Prostate gland (tissue), 2 donors: Measurements from ENCODE around the gene CCDC92. TPM values are rescaled to one million over a fixed set of nuclear protein-coding genes. Genes with fewer than 3 reads are reported as not detected.

Experiments
- DNase-seq: peaks from one replicate; pipeline ENCODE4 v3.0.0-alpha.2; 2019; ENCODE audit warnings: low spot score
- H3K27ac ChIP-seq, 2 donors: fragments of 200-600 bp; sonication (generic); 2 replicates each; pipeline ENCODE4 v1.5.1; 2017 to 2019
- H3K27me3 ChIP-seq: fragments of 200-600 bp; sonication (generic); replicated peaks from 2 replicates; pipeline ENCODE4 v1.5.1; 2019; ENCODE audit not compliant: insufficient read depth
- H3K36me3 ChIP-seq, 2 donors: fragments of 200-600 bp; sonication (generic); 1 replicate in 1 of 2; 2 replicates in 1 of 2; pipeline versions ENCODE4 v1.5.1 to v1.8.1; 2017 to 2019
- H3K4me1 ChIP-seq: fragments of 200-600 bp; sonication (generic); replicated peaks from 2 replicates; pipeline ENCODE4 v1.5.1; 2019
- H3K4me3 ChIP-seq, 2 donors: fragments of 200-600 bp; sonication (generic); 2 replicates each; pipeline ENCODE4 v1.5.1; 2017 to 2019
- H3K9me3 ChIP-seq: fragments of 200-600 bp; sonication (generic); 2 replicates; pipeline ENCODE4 v1.5.1; 2017
- POLR2A ChIP-seq: fragments of 450-650 bp; IDR thresholded peaks from one replicate; pipeline ENCODE4 v1.6.1; 2016; ENCODE audit warnings: antibody characterized with exemption, mild to moderate bottlenecking
- POLR2AphosphoS5 ChIP-seq: sonication (generic); formaldehyde crosslinking; IDR thresholded peaks from one replicate; pipeline ENCODE4 v1.6.1; 2017; ENCODE audit warnings: antibody characterized with exemption
- WGBS: methylation state at CpG from one replicate; pipeline ENCODE4 v1.1.5; 2018; 5-methylcytosine and 5-hydroxymethylcytosine counted together
- intact Hi-C: fragments of 100-400 bp; cut with DNase I; formaldehyde crosslinking; loops from one replicate; pipeline ENCODE4 v1.14.2; 2022
- total RNA-seq, 2 donors: library from RNA; depleted of rRNA; stranded (reverse); fragments of >200 nt; gene quantifications; one replicate each; pipeline ENCODE4 v1.1.0, GENCODE V29; 2016
- TF ChIP-seq, protein P1 (sequence below), 4 experiments: fragments of 200-600 bp in 2 of 4; fragments of 450-650 bp in 2 of 4; sonication (generic) in 2 of 4; IDR thresholded peaks; 1 replicate in 3 of 4; 2 replicates in 1 of 4; pipeline ENCODE4 v1.5.1; 2016 to 2019; ENCODE audit warnings: antibody characterized with exemption in 4 of 4, mild to moderate bottlenecking in 2 of 4, moderate library complexity in 2 of 4

The CCDC92 gene
- total RNA-seq, 2 donors from 2014 or later, result 22.4 to 42.9 TPM

DNA sequence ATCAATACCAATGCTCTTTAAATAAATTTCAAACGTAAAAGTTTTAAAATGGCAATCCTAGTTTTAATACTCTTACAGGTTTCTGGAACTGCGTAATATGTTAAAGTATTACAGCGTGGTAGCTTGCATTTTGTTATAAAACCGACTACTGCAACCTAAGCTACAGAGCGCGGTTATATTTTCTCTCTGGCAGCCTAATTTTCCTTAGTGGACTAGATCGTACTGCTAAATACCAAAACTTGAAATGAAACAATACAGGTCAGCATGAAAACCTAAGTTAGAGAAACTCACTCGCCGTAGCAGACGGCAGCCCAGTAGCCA lies 1.2 kb downstream of the CCDC92 start:
- H3K4me1 ChIP-seq, result peaks cover 2% of the 10 kb centered on the region

DNA sequence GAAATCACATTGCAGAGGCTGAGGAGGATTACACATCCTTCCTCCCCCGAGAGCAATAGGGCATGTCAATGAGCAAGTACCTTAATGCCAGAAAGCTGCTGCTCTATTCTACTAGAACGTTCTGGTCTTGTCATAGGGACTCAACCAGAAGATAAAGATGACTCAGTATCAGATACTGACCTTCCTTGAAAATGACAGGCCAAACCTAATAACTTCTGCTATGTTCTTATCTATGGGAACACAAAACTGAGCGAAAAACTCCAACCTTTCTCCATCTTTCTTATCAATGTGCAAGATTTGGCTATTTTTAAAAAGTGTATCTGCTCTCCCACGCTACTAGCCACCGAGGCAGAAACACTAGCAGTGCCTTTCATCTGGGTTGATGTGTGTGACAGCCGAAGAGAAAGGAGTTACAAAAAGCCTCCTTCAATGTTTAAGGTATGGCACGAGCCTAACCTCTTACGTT lies 5.5 kb downstream of the CCDC92 start:
- 88% methylated on average over 8 of the region's 8 CpGs for WGBS
- H3K27ac ChIP-seq, result no peak overlapping the region
- no peak overlapping the region for H3K4me3 ChIP-seq
- no peaks in the 10 kb centered on the region for H3K4me1 ChIP-seq
- H3K27me3 ChIP-seq, result no peaks in the 10 kb centered on the region
- TF ChIP-seq, protein P1, sequence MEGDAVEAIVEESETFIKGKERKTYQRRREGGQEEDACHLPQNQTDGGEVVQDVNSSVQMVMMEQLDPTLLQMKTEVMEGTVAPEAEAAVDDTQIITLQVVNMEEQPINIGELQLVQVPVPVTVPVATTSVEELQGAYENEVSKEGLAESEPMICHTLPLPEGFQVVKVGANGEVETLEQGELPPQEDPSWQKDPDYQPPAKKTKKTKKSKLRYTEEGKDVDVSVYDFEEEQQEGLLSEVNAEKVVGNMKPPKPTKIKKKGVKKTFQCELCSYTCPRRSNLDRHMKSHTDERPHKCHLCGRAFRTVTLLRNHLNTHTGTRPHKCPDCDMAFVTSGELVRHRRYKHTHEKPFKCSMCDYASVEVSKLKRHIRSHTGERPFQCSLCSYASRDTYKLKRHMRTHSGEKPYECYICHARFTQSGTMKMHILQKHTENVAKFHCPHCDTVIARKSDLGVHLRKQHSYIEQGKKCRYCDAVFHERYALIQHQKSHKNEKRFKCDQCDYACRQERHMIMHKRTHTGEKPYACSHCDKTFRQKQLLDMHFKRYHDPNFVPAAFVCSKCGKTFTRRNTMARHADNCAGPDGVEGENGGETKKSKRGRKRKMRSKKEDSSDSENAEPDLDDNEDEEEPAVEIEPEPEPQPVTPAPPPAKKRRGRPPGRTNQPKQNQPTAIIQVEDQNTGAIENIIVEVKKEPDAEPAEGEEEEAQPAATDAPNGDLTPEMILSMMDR (IDR thresholded peaks at IDR 0.05), result no peak
- TF ChIP-seq POLR2A (no peak), POLR2AphosphoS5 (no peak)
- no peaks in the 10 kb centered on the region for H3K36me3 ChIP-seq
- no peaks in the 10 kb centered on the region for H3K9me3 ChIP-seq
- no peak for DNase-seq
- intact Hi-C loops, result no loop called here

More for the DNA sequence above, 1.2 kb downstream of the CCDC92 start:
- intact Hi-C loops, result no loop called here
- no peaks in the 10 kb centered on the region for H3K9me3 ChIP-seq
- no peak for DNase-seq
- peak overlapping the region; percentile 94 to 95 for H3K27ac ChIP-seq
- TF ChIP-seq, protein P1 (IDR thresholded peaks at IDR 0.05), result no peak
- TF ChIP-seq POLR2AphosphoS5 (no peak), POLR2A (no peak)
- no peaks in the 10 kb centered on the region for H3K36me3 ChIP-seq
- WGBS, result 14% methylated on average over 10 of the region's 10 CpGs
- no peaks in the 10 kb centered on the region for H3K27me3 ChIP-seq
- peak overlapping the region; percentile 99 for H3K4me3 ChIP-seq

DNA sequence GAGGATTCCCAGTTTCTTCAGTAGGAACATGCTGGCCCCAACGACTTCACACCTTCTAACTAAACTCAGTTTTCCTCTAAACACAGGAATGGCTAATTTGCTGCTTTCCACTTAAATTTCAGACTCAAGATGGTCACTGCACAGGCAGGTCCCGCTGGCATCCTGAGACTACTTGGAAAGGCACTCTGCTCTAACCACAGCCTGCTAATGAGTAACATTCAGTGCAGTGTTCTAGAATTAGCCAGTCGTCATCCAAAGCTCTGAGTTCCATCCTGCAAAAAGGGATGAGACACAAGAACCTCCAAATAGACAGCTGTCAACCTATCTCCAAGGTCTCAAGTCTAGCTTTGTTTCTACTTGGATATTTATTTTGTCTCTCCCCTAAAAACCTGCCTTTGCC lies 6.0 kb downstream of the CCDC92 start:
- no peak overlapping the region for H3K27ac ChIP-seq
- no peaks in the 10 kb centered on the region for H3K4me1 ChIP-seq
- H3K36me3 ChIP-seq, result no peaks in the 10 kb centered on the region
- H3K4me3 ChIP-seq, result no peak overlapping the region
- H3K27me3 ChIP-seq, result no peaks in the 10 kb centered on the region
- intact Hi-C loops, result no loop called here
- no peak for TF ChIP-seq POLR2A
- no peak for TF ChIP-seq POLR2AphosphoS5
- TF ChIP-seq, protein P1 (IDR thresholded peaks at IDR 0.05), result no peak
- no peak for DNase-seq
- H3K9me3 ChIP-seq, result no peaks in the 10 kb centered on the region
- 75% methylated on average over 3 of the region's 3 CpGs for WGBS

DNA sequence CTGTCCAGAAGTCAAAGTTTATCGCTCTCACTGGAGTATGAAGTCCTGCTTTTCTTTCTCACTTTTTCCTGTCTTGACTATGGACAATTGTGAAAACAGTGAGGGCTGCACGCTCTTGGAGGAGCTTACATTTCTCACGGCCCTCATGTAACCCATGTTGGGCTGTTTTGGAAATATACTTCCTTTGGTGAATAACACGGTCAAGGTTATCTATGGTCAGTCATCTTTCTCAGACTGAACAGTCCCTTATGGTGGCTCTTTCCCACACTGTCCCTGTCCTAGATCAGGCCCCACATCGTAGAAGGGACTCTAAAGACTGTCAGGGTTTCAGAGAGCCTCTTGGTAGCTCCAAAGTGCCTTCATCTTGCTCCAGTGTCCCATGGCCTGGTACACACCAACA lies 7.2 kb downstream of the CCDC92 start:
- no peaks in the 10 kb centered on the region for H3K4me1 ChIP-seq
- no peaks in the 10 kb centered on the region for H3K27me3 ChIP-seq
- no peak overlapping the region for H3K4me3 ChIP-seq
- DNase-seq, result no peak
- intact Hi-C loops, result no loop called here
- no peaks in the 10 kb centered on the region for H3K36me3 ChIP-seq
- 71% methylated on average over 5 of the region's 5 CpGs for WGBS
- TF ChIP-seq POLR2A, result no peak
- TF ChIP-seq POLR2AphosphoS5, result no peak
- TF ChIP-seq, protein P1 (IDR thresholded peaks at IDR 0.05), result no peak
- H3K27ac ChIP-seq, result no peak overlapping the region
- no peaks in the 10 kb centered on the region for H3K9me3 ChIP-seq

DNA sequence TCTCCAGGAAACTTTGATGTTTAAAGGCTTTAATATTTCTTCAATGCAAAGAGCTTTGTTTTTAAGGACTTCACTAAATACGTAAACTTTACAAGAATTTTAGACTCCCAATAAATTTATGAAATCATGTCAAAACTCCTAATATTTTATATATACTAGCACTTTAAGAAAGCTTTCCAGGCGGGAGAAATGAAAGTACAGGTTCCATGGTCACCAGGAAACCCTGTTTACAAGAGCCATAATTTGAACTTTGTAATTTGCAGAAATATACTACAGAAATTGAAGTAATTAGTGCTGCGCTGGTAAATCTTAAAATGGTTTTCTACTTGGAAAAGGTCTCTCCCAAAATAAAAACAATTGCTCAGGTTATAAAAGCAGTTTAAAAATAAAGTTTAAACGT lies 8.8 kb downstream of the CCDC92 start:
- intact Hi-C loops, result no loop called here
- Histone ChIP-seq H3K36me3 (no peaks in the 10 kb centered on the region), H3K27me3 (no peaks in the 10 kb centered on the region), H3K9me3 (no peaks in the 10 kb centered on the region), H3K27ac (no peak overlapping the region), H3K4me3 (no peak overlapping the region), H3K4me1 (no peaks in the 10 kb centered on the region)
- TF ChIP-seq, protein P1 (IDR thresholded peaks at IDR 0.05), result no peak
- no peak for TF ChIP-seq POLR2AphosphoS5
- no peak for TF ChIP-seq POLR2A
- DNase-seq, result no peak
- WGBS, result 96% methylated on average over 4 of the region's 4 CpGs
